MCF 10A (cell line): ENCODE results near the gene HPSE2. TPM values are rescaled to one million over a fixed set of nuclear protein-coding genes. Genes with fewer than 3 reads are reported as not detected.

ENCODE experiments used
- BruUV-seq: library from RNA; stranded (reverse); fragments of 400-500 nt; replicated peaks from 2 replicates; lab custom pipeline; 2021; lab: Mats Ljungman, UMichigan
- CTCF ChIA-PET: fragments of 300-600 bp; sonication (Branson Sonifier 250); formaldehyde crosslinking; extraction: SDS; loops from one replicate; lab custom pipeline; 2021; ENCODE audit warnings: antibody characterized with exemption, inconsistent platforms; lab: Yijun Ruan, JAX
- POLR2A ChIA-PET: fragments of 300-600, 350-650 bp; sonication (Branson Sonifier 250); formaldehyde crosslinking; extraction: SDS; loops from one replicate; lab custom pipeline; 2020; ENCODE audit warnings: antibody characterized with exemption, inconsistent platforms; lab: Yijun Ruan, JAX
- DNase-seq: peaks from one replicate; pipeline ENCODE4 v3.0.0-alpha.2; 2018; ENCODE audit not compliant: unreplicated experiment
- H3K27ac Mint-ChIP-seq: one replicate; pipeline ENCODE4 v1.8.0; 2022; ENCODE audit warnings: mild to moderate bottlenecking, low read depth, mixed read lengths; ENCODE audit not compliant: unreplicated experiment
- H3K27me3 Mint-ChIP-seq: one replicate; pipeline ENCODE4 v1.8.0; 2022; ENCODE audit warnings: mixed read lengths; ENCODE audit not compliant: insufficient read depth, unreplicated experiment
- H3K36me3 Mint-ChIP-seq: one replicate; pipeline ENCODE4 v1.8.0; 2022; ENCODE audit warnings: mild to moderate bottlenecking, moderate library complexity, mixed read lengths; ENCODE audit not compliant: insufficient read depth, unreplicated experiment
- H3K4me1 Mint-ChIP-seq: one replicate; pipeline ENCODE4 v1.8.0; 2022; ENCODE audit warnings: mixed read lengths; ENCODE audit not compliant: insufficient read depth, unreplicated experiment
- H3K4me3 Mint-ChIP-seq: one replicate; pipeline ENCODE4 v1.8.0; 2022; ENCODE audit warnings: mild to moderate bottlenecking, moderate library complexity, mixed read lengths; ENCODE audit not compliant: unreplicated experiment
- H3K9me3 Mint-ChIP-seq: one replicate; pipeline ENCODE4 v1.8.0; 2022; ENCODE audit warnings: mixed read lengths; ENCODE audit not compliant: unreplicated experiment
- CTCF ChIP-seq: fragments of 200-600 bp; IDR thresholded peaks from one replicate; pipeline ENCODE4 v1.8.0; 2022; ENCODE audit warnings: antibody characterized with exemption, mild to moderate bottlenecking; ENCODE audit not compliant: unreplicated experiment
- intact Hi-C: fragments of 100-400 bp; cut with micrococcal nuclease; formaldehyde crosslinking; loops from 2 replicates; pipeline ENCODE4 v1.14.1; 2022
- total RNA-seq: library from RNA; stranded (reverse); gene quantifications from 2 replicates; pipeline ENCODE4 v1.2.3, GENCODE V29; 2022

The HPSE2 gene
- total RNA-seq, 1 experiment from 2014 or later = not detected

GRCh38 chr10:98431016-98431415, 804.6 kb downstream of the HPSE2 start:
- no peaks in the 10 kb centered on the region for H3K4me1 Mint-ChIP-seq
- no peak for TF ChIP-seq CTCF
- POLR2A ChIA-PET = no interaction called here
- H3K9me3 Mint-ChIP-seq = no peaks in the 10 kb centered on the region
- peaks cover 50% of the 10 kb centered on the region for H3K36me3 Mint-ChIP-seq
- no peaks in the 10 kb centered on the region for H3K27me3 Mint-ChIP-seq
- BruUV-seq = no TSS peak
- no peak for DNase-seq
- intact Hi-C loops = no loop called here
- H3K4me3 Mint-ChIP-seq = no peak overlapping the region
- H3K27ac Mint-ChIP-seq = no peak overlapping the region
- CTCF ChIA-PET = no interaction called here

GRCh38 chr10:98430427-98430826, 805.2 kb downstream of the HPSE2 start:
- ChIA-PET CTCF (no interaction called here), POLR2A (no interaction called here)
- Mint-ChIP-seq H3K27ac (no peak overlapping the region), H3K4me3 (no peak overlapping the region), H3K27me3 (no peaks in the 10 kb centered on the region), H3K9me3 (no peaks in the 10 kb centered on the region), H3K4me1 (no peaks in the 10 kb centered on the region), H3K36me3 (peaks cover 48% of the 10 kb centered on the region)
- DNase-seq = no peak
- intact Hi-C loops = no loop called here
- TF ChIP-seq CTCF = no peak
- no TSS peak for BruUV-seq

GRCh38 chr10:98429320-98430072, 806.2 kb downstream of the HPSE2 start:
- no TSS peak for BruUV-seq
- intact Hi-C loops = no loop called here
- no peak overlapping the region for H3K4me3 Mint-ChIP-seq
- no peak overlapping the region for H3K27ac Mint-ChIP-seq
- no peak for DNase-seq
- ChIA-PET CTCF (no interaction called here), POLR2A (no interaction called here)
- no peaks in the 10 kb centered on the region for H3K9me3 Mint-ChIP-seq
- H3K36me3 Mint-ChIP-seq = peaks cover 39% of the 10 kb centered on the region
- H3K27me3 Mint-ChIP-seq = no peaks in the 10 kb centered on the region
- H3K4me1 Mint-ChIP-seq = no peaks in the 10 kb centered on the region
- TF ChIP-seq CTCF = no peak

GRCh38 chr10:98427011-98427515, 808.6 kb downstream of the HPSE2 start:
- POLR2A ChIA-PET = no interaction called here
- Mint-ChIP-seq H3K4me1 (no peaks in the 10 kb centered on the region), H3K9me3 (no peaks in the 10 kb centered on the region), H3K36me3 (peaks cover 29% of the 10 kb centered on the region), H3K27ac (no peak overlapping the region), H3K27me3 (no peaks in the 10 kb centered on the region), H3K4me3 (no peak overlapping the region)
- DNase-seq = no peak
- intact Hi-C loops = no loop called here
- CTCF ChIA-PET = interaction anchor here (0.7 to 2.6 kb wide), 7 partner anchors 8 to 615 kb away, joined by 3 to 25 read pairs (median 4); no protein-coding TSS in a partner anchor
- no peak for TF ChIP-seq CTCF
- BruUV-seq = no TSS peak
